HL-60/S4 treated with retinoic acid at 250 ng/mL for 4 days and 3 days (cell line): Measurements from ENCODE around the gene KIF22.

Experiments
- in situ Hi-C: fragments of 300-500 bp; cut with MboI; formaldehyde crosslinking; loops from 2 replicates; pipeline ENCODE4 v1.7.0; 2022; ENCODE audit warnings: low sequenced_read_pairs

Gene KIF22

DNA sequence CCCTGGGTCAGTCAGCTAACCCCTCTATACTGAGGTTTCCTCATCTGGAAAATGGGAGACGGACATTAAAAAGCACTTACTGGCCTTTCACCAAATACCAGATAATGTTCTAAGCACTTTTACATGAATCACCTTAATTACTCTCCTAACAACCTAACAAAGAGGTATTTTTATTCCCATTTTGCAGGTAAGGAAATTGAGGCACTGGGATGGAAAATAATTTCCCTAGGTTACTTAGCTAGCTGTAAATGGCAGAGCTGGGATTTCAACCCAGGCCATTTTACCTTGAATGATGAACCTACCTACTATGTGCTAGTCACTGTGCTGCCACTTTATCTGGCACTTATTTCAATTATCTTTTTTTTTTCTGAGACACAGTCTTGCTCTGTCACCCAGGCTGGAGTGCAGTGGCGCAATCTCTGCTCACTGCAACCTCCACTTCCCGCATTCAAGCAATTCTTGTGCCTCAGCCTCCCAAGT is 3.7 kb downstream of the KIF22 start:
- in situ Hi-C loops: no loop called here

DNA sequence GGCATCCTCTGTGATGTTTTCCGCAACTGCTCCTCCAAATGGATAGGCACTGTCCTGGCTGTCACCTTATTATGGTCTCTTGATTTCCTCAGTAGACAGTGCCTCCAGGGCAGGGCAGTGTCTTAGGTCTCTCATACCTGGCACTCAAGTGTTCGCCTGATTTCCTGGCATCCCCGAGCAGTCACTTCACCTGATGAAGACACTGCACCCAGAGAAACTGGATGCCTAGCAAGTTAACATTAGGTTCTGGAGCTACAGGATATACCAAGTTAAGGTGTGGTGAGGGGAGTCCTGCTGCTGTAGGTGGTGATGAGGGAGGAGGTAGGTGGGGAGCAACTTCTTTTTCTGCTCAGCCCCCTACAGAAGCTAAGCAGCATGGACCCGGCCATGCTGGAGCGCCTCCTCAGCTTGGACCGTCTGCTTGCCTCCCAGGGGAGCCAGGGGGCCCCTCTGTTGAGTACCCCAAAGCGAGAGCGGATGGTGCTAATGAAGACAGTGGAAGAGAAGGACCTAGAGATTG is 11.9 kb downstream of the KIF22 start:
- in situ Hi-C loops: no loop called here

DNA sequence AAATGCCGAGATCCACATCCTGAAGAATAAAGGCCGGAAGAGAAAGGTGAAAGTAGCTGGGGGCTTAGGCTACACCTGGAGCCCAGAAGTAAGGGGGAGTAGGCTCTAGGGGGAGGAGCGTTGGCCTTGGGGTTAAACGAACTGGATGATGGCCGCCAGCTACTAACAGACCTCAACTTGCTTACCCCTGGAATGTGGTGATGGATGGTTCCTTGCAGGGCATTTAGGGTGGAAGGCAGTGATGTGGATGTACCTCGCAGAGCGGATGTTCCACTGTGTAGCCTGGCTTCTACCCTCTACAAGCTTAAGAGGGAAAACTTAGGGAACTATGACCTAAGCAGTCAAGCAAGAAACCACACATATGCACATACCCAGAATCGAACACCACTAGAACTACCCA is 13.5 kb downstream of the KIF22 start:
- in situ Hi-C loops: no loop called here

DNA sequence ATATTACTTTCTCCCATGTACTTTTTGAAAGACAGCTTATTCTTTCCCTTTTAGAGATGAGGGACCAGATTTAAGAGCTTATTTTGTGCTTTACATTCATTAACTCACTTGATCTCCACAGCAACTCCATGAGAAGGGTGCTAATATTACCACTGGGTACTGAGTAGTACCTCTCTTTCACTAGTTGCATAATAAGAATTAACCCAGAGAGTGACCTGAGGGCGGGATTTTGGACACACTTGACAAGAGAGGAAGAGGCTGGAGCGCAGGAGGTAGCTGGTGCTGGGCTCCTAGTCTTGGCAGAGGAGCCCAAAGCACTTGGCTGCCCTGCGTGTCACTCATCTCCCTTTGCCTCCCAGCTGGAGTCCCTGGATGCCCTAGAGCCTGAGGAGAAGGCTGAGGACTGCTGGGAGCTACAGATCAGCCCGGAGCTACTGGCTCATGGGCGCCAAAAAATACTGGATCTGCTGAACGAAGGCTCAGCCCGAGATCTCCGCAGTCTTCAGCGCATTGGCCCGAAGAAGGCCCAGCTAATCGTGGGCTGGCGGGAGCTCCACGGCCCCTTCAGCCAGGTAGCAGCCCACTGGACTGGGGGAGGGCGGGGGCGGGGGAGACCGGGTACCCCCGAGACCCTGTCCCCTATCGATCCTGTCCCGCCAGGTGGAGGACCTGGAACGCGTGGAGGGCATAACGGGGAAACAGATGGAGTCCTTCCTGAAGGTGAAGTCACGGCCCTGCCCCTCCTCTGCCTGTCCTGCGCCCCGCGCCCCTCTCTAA is 14.1 kb downstream of the KIF22 start:
- in situ Hi-C loops: no loop called here

DNA sequence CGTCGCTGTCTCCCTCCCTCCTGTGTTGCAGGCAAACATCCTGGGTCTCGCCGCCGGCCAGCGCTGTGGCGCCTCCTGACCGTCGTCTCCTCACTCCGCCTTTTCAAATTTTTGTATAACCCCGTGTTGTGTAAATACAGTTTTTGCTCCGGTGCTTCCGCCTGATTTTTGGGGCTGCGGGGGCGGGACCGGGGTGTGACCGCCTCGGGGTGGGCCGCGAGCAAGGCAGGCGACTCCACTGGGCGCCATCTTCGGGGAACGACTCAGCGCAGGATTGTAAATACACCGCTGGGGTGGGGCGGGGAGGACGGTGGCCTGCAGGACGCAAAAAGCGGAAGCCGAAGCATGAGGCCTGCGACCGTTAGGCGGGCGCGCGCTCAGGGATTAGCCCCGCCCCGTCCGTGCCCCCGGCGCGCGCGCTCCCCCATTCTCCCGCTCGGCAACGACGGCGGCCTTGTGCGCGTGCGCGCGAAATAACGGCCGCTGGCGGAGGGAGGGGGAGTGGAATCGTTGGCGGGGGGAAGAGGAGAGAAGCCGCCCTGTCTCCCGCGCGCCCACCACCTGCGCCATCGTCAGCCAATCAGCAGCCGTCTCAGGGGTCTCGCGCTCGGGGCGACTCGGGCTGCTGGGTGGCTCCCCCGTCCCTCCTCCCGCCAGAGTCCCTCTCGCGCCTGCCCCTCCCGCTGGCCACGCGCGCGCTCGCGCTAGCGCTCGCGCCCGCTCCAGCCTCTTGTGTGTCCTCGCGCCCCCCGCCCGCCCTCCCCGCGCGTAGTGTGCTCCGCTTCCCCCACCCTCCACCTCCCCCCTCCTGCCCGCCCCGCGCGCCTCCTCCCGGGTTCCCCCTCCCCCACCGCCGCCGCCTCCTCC is 14.9 kb downstream of the KIF22 start:
- in situ Hi-C loops: no loop called here

DNA sequence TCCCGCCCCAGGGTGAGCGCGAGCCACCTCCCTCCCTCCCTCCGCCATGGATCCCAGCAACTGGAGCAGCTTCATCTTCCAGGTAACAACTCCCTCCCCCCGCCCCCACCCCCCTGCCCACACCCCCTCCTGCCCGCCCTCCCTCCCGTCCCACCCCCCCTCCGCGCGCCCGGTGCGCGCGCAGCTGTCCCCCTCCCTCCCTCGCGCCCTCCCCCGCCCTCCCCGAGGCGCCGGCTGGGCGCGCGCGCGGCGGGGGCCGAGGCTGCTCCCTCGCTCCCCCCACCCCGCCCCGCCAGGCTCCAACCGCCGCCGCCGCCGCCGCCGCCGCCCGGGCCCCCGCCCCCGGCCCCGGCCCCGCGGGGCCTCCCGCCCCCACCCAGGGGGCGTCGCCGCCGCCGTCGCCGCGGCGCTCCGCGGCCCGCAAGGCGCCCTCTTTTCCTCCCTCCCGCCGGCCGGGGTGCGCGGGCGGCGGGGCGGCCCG is 15.6 kb downstream of the KIF22 start, which contains the start of gene MAZ:
TSS of gene MAZ (plus strand) at position 431 of the 481 bp plus-strand sequence. CDS start 173 bp downstream, outside the sequence.
- in situ Hi-C loops: no loop called here

DNA sequence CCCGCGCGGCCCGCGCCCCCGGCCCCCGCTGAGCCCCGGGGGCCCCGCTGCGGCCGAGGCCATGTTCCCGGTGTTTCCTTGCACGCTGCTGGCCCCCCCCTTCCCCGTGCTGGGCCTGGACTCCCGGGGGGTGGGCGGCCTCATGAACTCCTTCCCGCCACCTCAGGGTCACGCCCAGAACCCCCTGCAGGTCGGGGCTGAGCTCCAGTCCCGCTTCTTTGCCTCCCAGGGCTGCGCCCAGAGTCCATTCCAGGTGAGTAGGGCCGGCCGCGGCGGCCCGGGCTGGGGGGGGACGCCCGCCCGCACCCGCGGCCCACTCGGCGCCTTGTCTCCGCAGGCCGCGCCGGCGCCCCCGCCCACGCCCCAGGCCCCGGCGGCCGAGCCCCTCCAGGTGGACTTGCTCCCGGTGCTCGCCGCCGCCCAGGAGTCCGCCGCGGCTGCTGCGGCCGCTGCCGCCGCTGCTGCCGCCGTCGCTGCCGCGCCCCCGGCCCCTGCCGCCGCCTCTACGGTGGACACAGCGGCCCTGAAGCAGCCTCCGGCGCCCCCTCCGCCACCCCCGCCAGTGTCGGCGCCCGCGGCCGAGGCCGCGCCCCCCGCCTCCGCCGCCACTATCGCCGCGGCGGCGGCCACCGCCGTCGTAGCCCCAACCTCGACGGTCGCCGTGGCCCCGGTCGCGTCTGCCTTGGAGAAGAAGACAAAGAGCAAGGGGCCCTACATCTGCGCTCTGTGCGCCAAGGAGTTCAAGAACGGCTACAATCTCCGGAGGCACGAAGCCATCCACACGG is 16.3 kb downstream of the KIF22 start:
- in situ Hi-C loops: no loop called here

DNA sequence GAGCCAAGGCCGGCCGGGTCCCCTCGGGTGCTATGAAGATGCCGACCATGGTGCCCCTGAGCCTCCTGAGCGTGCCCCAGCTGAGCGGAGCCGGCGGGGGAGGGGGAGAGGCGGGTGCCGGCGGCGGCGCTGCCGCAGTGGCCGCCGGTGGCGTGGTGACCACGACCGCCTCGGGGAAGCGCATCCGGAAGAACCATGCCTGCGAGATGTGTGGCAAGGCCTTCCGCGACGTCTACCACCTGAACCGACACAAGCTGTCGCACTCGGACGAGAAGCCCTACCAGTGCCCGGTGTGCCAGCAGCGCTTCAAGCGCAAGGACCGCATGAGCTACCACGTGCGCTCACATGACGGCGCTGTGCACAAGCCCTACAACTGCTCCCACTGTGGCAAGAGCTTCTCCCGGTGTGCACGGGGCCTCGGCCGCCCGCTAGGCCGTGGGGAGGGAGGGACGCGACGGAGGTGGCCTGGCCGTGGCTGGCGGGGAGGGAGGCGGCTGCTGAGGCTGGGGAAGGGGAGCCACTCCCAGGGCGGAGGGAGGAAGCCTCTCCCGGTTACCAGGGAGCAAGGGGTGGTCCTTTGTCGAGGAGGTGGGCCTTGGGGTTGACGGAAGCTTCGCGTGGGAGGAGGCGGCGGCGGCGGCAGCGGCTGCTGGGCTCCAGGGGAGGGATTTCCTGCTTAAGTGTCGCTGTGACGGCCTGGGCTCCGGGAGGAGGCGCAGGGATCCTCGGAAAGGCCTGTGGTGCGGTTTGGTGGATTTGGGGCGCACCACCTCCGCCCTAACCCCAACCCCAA is 17.1 kb downstream of the KIF22 start:
- in situ Hi-C loops: no loop called here

DNA sequence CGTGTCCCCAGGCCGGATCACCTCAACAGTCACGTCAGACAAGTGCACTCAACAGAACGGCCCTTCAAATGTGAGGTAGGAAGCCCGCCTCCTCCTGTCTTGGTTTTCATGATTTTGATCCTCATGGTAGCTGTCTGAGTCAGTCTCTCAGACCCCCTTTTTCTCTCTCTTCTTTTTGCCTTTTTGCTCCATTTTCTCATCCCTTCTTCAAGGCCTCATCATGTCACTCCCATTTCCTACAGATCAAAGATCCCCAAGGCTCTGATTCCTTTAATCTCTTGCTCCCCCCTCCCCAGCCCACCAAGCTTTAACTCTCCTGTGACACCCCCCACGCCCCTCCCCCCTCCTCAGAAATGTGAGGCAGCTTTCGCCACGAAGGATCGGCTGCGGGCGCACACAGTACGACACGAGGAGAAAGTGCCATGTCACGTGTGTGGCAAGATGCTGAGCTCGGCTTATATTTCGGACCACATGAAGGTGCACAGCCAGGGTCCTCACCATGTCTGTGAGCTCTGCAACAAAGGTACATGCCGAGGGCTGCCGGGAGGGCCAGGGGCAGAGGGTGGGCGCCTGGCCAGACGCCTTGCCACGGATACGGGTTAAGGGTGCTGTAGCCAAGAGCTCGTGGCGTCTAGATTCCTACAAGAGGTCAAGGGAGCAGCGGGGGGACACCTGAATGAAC is 17.8 kb downstream of the KIF22 start:
- in situ Hi-C loops: no loop called here

DNA sequence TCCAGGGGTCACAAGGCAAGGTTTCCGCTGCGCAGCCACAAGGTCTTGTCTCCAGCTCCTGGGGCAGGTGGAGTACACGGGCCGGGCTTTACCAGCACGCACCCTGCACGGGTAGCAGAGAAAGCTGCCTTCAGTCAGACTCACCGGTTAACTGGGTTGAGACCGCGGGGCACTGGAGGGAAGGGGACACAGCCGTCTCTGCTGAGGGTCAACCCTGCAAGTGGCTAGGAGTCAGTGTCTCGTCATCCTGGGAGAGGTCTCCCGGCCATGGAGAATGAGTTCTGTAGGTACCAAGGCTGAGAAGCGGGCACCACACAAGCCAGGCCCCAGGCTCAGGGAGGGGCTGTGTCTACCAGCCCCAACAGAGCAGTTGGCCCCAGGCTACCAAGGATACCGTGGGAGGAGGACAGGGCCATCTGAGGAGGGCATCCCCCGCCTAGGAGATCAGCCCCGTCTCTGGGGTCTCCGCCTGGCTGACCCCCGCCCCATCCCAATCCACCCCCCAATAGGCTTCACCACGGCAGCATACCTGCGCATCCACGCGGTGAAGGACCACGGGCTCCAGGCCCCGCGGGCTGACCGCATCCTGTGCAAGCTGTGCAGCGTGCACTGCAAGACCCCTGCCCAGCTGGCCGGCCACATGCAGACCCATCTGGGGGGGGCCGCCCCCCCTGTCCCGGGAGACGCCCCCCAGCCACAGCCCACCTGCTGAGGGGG is 18.6 kb downstream of the KIF22 start:
- in situ Hi-C loops: no loop called here

DNA sequence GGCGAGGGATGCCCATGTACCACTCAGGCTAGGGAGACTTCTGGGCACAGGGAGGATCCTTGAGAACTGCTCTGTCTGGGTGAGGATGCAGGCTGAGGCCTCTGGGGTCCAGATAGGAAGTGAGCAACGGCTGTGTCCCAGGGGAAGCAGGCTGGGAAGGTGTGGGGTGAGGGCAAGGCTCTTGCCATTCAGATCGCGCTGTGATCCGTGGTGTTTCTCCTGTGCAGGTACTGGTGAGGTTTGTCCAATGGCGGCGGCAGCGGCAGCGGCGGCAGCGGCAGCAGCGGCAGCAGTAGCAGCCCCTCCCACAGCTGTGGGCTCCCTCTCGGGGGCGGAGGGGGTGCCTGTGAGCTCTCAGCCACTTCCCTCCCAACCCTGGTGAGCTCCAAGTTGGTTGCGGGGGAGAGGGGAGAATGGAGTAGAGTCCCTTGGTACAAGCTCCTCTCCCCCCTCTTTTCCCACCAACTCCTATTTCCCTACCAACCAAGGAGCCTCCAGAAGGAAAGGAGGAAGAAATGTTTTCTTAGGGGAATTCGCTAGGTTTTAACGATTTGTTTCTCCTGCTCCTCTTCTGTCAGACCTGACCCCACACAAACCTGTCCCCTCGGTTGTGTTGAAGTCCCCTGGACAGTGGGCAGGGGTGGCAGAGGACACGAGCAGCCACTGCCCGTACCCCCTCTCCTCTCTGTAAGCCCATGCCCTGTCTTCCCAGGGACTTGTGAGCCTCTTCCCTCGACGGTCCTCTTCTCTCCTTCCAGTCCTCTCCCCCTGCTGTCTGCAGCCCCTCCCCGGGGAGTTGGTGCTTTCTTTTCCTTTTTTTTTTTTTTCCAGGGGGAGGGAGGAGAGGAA is 19.5 kb downstream of the KIF22 start:
- in situ Hi-C loops: no loop called here

DNA sequence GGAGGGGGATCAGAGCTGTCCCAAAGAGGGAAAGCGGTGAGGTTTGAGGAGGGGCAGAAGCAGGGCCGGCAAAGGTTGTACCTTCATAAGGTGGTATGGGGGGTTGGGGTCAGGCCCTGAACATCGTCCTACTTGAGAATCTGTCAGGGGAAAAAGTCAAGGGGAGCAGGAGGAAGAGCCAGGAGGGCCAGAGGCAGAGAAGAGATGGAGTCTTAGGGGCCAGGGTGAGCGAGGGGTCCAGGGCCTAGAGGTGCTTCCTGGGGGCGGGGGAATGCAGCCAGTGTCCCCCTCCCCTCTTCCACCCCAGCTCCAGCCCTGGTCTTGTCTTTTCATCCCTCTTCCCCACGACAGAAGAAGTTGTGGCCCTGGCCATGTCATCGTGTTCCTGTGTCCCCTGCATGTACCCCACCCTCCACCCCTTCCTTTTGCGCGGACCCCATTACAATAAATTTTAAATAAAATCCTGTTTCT is 20.2 kb downstream of the KIF22 start:
- in situ Hi-C loops: no loop called here

DNA sequence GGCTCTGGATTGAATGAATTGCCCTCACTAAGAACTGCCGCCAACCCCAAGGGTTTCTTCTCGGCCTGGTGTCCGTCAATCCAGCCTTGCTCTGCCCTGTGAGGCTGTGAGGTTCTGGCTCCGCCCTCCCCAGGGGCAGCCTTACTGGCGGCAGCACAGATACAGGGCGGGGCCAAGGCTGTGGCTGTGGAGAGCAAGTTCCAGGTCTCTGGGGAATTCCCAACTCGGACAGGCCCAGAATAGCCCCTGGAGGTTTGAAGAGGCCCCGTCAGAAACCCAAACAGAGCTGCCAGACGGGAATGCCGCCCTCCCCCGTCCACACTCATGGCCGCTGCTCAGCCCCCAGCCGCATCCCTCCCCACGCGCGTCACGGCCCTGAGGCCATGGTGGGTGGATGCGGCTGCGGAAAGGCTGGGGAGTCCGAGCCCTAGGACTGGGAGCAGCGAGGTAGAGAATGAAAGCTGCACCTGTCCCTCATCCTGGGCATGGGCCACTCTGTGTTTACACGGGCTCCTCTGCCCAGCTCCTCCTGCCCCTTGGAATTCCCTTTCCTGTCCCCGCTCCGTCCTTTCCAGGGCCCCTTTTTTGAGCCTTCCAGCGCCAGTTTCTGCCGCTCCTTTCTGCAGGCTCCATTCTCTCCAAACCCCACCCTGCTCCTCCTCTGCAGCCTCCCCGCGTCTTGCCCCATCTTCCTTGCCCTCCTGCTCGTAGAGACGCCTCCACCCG is 20.8 kb downstream of the KIF22 start:
- in situ Hi-C loops: no loop called here

DNA sequence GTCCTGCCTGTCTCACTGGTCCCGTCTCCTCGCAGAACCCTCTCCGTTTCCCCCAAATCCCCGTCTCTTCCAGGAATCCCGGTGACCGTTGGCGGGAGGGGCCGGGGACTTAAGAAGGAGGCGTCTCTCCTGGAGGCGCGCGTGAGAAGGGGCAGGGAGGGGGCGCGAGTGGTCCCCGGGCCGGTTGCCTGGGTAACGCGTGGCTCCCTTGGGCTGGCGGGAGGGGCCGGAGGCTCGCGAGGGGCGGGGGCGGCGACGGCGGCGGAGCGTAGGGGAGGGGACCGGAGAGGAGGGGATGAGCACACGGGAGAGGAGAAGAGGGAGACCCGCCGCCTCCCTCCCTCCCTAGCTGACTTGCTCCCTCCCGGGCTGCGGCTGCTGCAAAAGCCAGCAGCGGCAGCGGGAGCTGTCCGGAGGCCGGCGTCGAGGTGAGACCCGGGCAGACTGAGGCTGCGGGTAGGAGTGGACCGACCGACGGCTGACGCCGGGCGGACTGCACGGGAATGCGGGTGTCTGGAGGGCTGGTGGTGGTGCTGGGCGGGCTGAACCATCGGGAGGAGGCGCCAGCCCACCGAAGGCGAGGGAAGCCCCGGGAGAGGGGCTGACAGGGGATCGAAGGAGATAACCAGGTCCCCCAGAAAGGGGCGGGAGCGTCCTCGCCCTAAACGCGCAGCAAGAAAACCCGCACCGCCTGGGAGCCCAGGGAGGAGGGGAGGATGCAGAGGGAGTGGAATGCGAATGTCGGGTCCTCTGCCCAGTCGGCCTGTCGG is 21.5 kb downstream of the KIF22 start, which contains the start of gene PRRT2:
TSS of gene PRRT2 (plus strand) at position 298 of the 770 bp plus-strand sequence. CDS start 862 bp downstream, outside the sequence.
- in situ Hi-C loops: no loop called here

DNA sequence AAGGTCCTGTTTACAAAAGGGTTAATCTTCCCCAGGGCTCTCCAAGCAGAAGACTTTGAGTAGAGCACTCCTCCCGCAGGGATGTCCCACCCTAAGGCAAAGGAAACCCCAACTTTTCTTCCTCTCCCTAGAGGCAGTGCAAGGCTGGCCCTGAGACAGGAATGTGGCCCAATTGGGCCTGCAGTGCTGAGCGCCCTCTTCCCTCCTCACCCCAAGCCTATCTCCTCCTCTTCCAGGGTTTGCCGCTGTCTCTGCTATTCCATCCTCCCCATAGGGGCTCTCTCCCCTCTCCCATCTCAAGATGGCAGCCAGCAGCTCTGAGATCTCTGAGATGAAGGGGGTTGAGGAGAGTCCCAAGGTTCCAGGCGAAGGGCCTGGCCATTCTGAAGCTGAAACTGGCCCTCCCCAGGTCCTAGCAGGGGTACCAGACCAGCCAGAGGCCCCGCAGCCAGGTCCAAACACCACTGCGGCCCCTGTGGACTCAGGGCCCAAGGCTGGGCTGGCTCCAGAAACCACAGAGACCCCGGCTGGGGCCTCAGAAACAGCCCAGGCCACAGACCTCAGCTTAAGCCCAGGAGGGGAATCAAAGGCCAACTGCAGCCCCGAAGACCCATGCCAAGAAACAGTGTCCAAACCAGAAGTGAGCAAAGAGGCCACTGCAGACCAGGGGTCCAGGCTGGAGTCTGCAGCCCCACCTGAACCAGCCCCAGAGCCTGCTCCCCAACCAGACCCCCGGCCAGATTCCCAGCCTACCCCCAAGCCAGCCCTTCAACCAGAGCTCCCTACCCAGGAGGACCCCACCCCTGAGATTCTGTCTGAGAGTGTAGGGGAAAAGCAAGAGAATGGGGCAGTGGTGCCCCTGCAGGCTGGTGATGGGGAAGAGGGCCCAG is 22.4 kb downstream of the KIF22 start:
- in situ Hi-C loops: no loop called here
